Keratinocyte (primary cell): ENCODE data around the gene PKHD1. TPM values are rescaled to one million over a fixed set of nuclear protein-coding genes. Genes with fewer than 3 reads are reported as not detected.

Experiments
- DNase-seq: peaks from one replicate; pipeline ENCODE4 v3.0.0-alpha.2; 2011; ENCODE audit warnings: low read depth, missing footprints, low spot score
- FAIRE-seq: peaks from 2 replicates; lab custom pipeline; 2011; peaks lifted over from hg19 to GRCh38; lab: Jason Lieb, UNC
- H2AFZ ChIP-seq: 2 replicates; pipeline ENCODE4 v1.6.0; 2012; ENCODE audit warnings: low read length, control low read depth, inconsistent platforms; ENCODE audit not compliant: control insufficient read depth
- H3K27ac ChIP-seq: 2 replicates; pipeline ENCODE4 v1.5.1; 2011; ENCODE audit warnings: low read length; ENCODE audit not compliant: control insufficient read depth, insufficient read depth
- H3K27me3 ChIP-seq: 3 replicates; pipeline ENCODE4 v1.6.0; 2011; ENCODE audit warnings: low read length; ENCODE audit not compliant: control insufficient read depth, insufficient read depth; ENCODE audit errors: extremely low read depth
- H3K36me3 ChIP-seq, 2 experiments: 2 replicates in 1 of 2; 3 replicates in 1 of 2; pipeline ENCODE4 v1.5.1; 2011; ENCODE audit warnings: low read length in 2 of 2, mild to moderate bottlenecking in 1 of 2; ENCODE audit not compliant: control insufficient read depth in 2 of 2, insufficient read depth in 2 of 2; ENCODE audit errors: extremely low read depth in 1 of 2
- H3K4me1 ChIP-seq: 3 replicates; pipeline ENCODE4 v1.5.1; 2011; ENCODE audit warnings: low read length; ENCODE audit not compliant: control insufficient read depth, insufficient read depth; ENCODE audit errors: extremely low read depth
- H3K4me2 ChIP-seq: 3 replicates; pipeline ENCODE4 v1.6.0; 2011; ENCODE audit warnings: low read depth, low read length; ENCODE audit not compliant: control insufficient read depth, insufficient read depth; ENCODE audit errors: extremely low read depth
- H3K4me3 ChIP-seq, 3 experiments: fragments of 200-600 bp in 1 of 3; sonication (generic) in 1 of 3; 2 replicates in 2 of 3; 3 replicates in 1 of 3; pipeline ENCODE4 v1.5.1; 2011 to 2016; ENCODE audit warnings: low read length in 3 of 3, mild to moderate bottlenecking in 3 of 3, control low read depth in 2 of 3, inconsistent platforms in 1 of 3, low read depth in 1 of 3, mixed read lengths in 1 of 3, mixed run types in 1 of 3, moderate library complexity in 1 of 3; ENCODE audit not compliant: control insufficient read depth in 2 of 3, insufficient read depth in 2 of 3; ENCODE audit errors: extremely low read depth in 1 of 3
- H3K79me2 ChIP-seq: 2 replicates; pipeline ENCODE4 v1.6.0; 2012; ENCODE audit warnings: low read length; ENCODE audit not compliant: control insufficient read depth, insufficient read depth
- H3K9ac ChIP-seq: 3 replicates; pipeline ENCODE4 v1.6.0; 2011; ENCODE audit warnings: low read length; ENCODE audit not compliant: control insufficient read depth, insufficient read depth; ENCODE audit errors: extremely low read depth
- H3K9me1 ChIP-seq: 3 replicates; pipeline ENCODE4 v1.6.0; 2011; ENCODE audit warnings: low read length; ENCODE audit not compliant: control insufficient read depth, insufficient read depth; ENCODE audit errors: extremely low read depth
- H3K9me3 ChIP-seq: 2 replicates; pipeline ENCODE4 v1.5.1; 2012; ENCODE audit warnings: low read depth, low read length; ENCODE audit not compliant: control insufficient read depth
- H4K20me1 ChIP-seq: 3 replicates; pipeline ENCODE4 v1.6.0; 2011; ENCODE audit warnings: low read length; ENCODE audit not compliant: control insufficient read depth, insufficient read depth; ENCODE audit errors: extremely low read depth
- EZH2 ChIP-seq: IDR thresholded peaks from one replicate; pipeline ENCODE4 v1.6.1; 2012; ENCODE audit warnings: inconsistent platforms, mild to moderate bottlenecking, low read length, moderate library complexity
- dilution Hi-C: fragments of 300-500 bp; cut with MboI; formaldehyde crosslinking; loops from one replicate; pipeline ENCODE4 v1.7.0; 2020; ENCODE audit warnings: low sequenced_read_pairs; ENCODE audit not compliant: extremely low pct_ligation_motif_present
- polyA plus RNA-seq, 5 experiments: library from polyadenylated mRNA; depleted of rRNA in 3 of 5; stranded (reverse) in 3 of 5; stranded (forward) in 1 of 5; unstranded in 1 of 5; fragments of >200 nt; gene quantifications; 1 replicate in 1 of 5; 2 replicates in 3 of 5; 3 replicates in 1 of 5; pipeline versions ENCODE4 v1.2.1 to v1.2.3, GENCODE V29; 2011 to 2012; ENCODE audit warnings: missing spikeins in 2 of 5, low read depth in 1 of 5, low replicate concordance in 1 of 5
- TF ChIP-seq, protein P1 (sequence below), 3 experiments: IDR thresholded peaks in 1 of 3; conservative IDR thresholded peaks in 1 of 3; optimal IDR thresholded peaks in 1 of 3; 2 replicates in 2 of 3; 3 replicates in 1 of 3; pipeline versions ENCODE3 to v1.5.1; 2011; ENCODE audit warnings: low read length in 3 of 3, mild to moderate bottlenecking in 3 of 3, moderate library complexity in 2 of 3, control low read depth in 1 of 3, inconsistent platforms in 1 of 3; ENCODE audit not compliant: insufficient read depth in 2 of 3; ENCODE audit errors: extremely low read depth in 1 of 3

PKHD1 gene
- polyA plus RNA-seq, 1 donor (not counting 4 experiments of a cell fraction or from before 2014, with no cell fraction given) = under 0.01 TPM

DNA sequence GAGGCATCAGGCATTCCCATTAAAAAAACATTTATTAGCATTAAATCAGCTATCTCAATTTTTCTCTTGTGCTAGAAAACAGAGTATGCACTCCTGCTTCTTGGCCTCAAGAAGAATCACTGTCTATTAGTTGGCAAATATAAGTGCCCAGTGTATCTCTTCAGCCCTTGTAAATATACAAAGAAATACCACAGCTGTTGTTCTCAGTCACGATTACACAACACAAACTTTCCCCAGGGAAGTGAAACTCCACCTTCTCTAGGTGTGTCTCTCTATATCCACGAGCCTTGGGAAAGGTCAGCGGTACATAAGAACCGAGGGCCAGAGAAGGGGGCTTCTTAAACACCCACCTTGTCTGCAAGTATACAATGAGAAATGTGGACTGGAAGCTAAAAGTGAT lies 194.7 kb downstream of the PKHD1 start:
- no peak for FAIRE-seq
- no peak overlapping the region for H2AFZ ChIP-seq
- H3K27ac ChIP-seq = no peak overlapping the region
- H3K9me3 ChIP-seq = no peaks in the 10 kb centered on the region
- H4K20me1 ChIP-seq = no peaks in the 10 kb centered on the region
- H3K36me3 ChIP-seq = no peaks in the 10 kb centered on the region
- H3K4me1 ChIP-seq = no peaks in the 10 kb centered on the region
- H3K9ac ChIP-seq = no peak overlapping the region
- dilution Hi-C loops = no loop called here
- DNase-seq = no peak
- no peaks in the 10 kb centered on the region for H3K9me1 ChIP-seq
- TF ChIP-seq EZH2 = no peak
- TF ChIP-seq, protein P1, sequence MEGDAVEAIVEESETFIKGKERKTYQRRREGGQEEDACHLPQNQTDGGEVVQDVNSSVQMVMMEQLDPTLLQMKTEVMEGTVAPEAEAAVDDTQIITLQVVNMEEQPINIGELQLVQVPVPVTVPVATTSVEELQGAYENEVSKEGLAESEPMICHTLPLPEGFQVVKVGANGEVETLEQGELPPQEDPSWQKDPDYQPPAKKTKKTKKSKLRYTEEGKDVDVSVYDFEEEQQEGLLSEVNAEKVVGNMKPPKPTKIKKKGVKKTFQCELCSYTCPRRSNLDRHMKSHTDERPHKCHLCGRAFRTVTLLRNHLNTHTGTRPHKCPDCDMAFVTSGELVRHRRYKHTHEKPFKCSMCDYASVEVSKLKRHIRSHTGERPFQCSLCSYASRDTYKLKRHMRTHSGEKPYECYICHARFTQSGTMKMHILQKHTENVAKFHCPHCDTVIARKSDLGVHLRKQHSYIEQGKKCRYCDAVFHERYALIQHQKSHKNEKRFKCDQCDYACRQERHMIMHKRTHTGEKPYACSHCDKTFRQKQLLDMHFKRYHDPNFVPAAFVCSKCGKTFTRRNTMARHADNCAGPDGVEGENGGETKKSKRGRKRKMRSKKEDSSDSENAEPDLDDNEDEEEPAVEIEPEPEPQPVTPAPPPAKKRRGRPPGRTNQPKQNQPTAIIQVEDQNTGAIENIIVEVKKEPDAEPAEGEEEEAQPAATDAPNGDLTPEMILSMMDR (optimal IDR thresholded peaks at IDR 0.05 in 1 of 3, IDR thresholded peaks at IDR 0.05 in 1 of 3, conservative IDR thresholded peaks at IDR 0.05 in 1 of 3; ENCODE audit: extremely low read depth in 1 of 3, insufficient read depth in 2 of 3, low read length in 3 of 3) = no peak
- no peak overlapping the region for H3K4me2 ChIP-seq
- H3K79me2 ChIP-seq = no peaks in the 10 kb centered on the region
- H3K27me3 ChIP-seq = no peaks in the 10 kb centered on the region
- H3K4me3 ChIP-seq = no peak overlapping the region

DNA sequence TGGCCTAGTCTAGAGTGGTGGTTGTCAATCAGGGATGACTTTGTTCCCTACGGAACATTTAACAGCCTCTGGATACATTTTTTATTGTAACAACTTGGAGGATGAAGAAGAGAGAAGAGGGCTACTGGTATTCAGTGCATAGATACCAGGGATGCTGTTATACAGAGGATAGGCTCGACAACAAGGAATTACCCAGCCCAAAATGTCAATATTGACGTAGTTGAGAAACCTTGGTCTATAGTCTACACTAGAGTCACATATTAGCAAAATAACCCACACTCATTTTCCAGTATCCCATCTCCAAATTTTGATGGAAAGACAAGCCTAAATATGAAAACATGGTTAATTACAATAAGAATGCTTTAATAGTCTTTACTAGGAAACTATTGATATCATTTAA lies 195.1 kb downstream of the PKHD1 start:
- no peak for DNase-seq

More for the DNA sequence above, 195.1 kb downstream of the PKHD1 start:
- TF ChIP-seq, protein P1 (optimal IDR thresholded peaks at IDR 0.05 in 1 of 3, IDR thresholded peaks at IDR 0.05 in 1 of 3, conservative IDR thresholded peaks at IDR 0.05 in 1 of 3; ENCODE audit: extremely low read depth in 1 of 3, insufficient read depth in 2 of 3, low read length in 3 of 3) = no peak
- TF ChIP-seq EZH2 = no peak
- H3K79me2 ChIP-seq = no peaks in the 10 kb centered on the region
- dilution Hi-C loops = no loop called here
- H3K27me3 ChIP-seq = no peaks in the 10 kb centered on the region
- no peak overlapping the region for H3K4me3 ChIP-seq
- no peaks in the 10 kb centered on the region for H3K4me1 ChIP-seq
- H3K4me2 ChIP-seq = no peak overlapping the region
- no peaks in the 10 kb centered on the region for H3K9me3 ChIP-seq
- H3K27ac ChIP-seq = no peak overlapping the region
- H3K9me1 ChIP-seq = no peaks in the 10 kb centered on the region
- H2AFZ ChIP-seq = no peak overlapping the region
- no peak overlapping the region for H3K9ac ChIP-seq
- H4K20me1 ChIP-seq = no peaks in the 10 kb centered on the region
- no peaks in the 10 kb centered on the region for H3K36me3 ChIP-seq
- FAIRE-seq = no peak
